GM18951 (cell line): Measurements from ENCODE around the gene DOCK3.

Experiments used
- POLR2A ChIP-seq: IDR thresholded peaks from 4 replicates; pipeline ENCODE4 v1.6.1; 2011; ENCODE audit warnings: mild to moderate bottlenecking; ENCODE audit not compliant: insufficient read length, insufficient read depth; ENCODE audit errors: extremely low read depth
- in situ Hi-C: fragments of 300-500 bp; cut with MboI; formaldehyde crosslinking; loops from one replicate; pipeline ENCODE4 v1.12.0; 2022; ENCODE audit warnings: low sequenced_read_pairs, mixed read lengths, inconsistent platforms; ENCODE audit not compliant: unreplicated experiment

DOCK3 gene

GRCh38 chr3:50642382-50642781, 32.3 kb upstream of the DOCK3 start:
- in situ Hi-C loops, result no loop called here

GRCh38 chr3:50644561-50644960, 30.2 kb upstream of the DOCK3 start:
- in situ Hi-C loops, result no loop called here
- no peak for TF ChIP-seq POLR2A

More at GRCh38 chr3:50642382-50642781, 32.3 kb upstream of the DOCK3 start:
- no peak for TF ChIP-seq POLR2A

- no peak for TF ChIP-seq POLR2A
- in situ Hi-C loops, result no loop called here
Observed at GRCh38 chr3:50645378-50645777, 29.3 kb upstream of the DOCK3 start.

- no peak for TF ChIP-seq POLR2A
- in situ Hi-C loops, result no loop called here
Observed at GRCh38 chr3:50648313-50648712, 26.4 kb upstream of the DOCK3 start.

- in situ Hi-C loops, result no loop called here
- TF ChIP-seq POLR2A, result no peak
Observed at GRCh38 chr3:50648944-50649343, 25.8 kb upstream of the DOCK3 start.

- no peak for TF ChIP-seq POLR2A
- in situ Hi-C loops, result no loop called here
Observed at GRCh38 chr3:50649451-50649931, 25.2 kb upstream of the DOCK3 start.

- in situ Hi-C loops, result no loop called here
- TF ChIP-seq POLR2A, result no peak
Observed at GRCh38 chr3:50650018-50650417, 24.7 kb upstream of the DOCK3 start.

- TF ChIP-seq POLR2A, result no peak
- in situ Hi-C loops, result no loop called here
Observed at GRCh38 chr3:50651445-50651844, 23.3 kb upstream of the DOCK3 start.

- no peak for TF ChIP-seq POLR2A
Observed at GRCh38 chr3:50651920-50652529, 22.7 kb upstream of the DOCK3 start.

GRCh38 chr3:50652709-50653108, 22.0 kb upstream of the DOCK3 start:
- in situ Hi-C loops, result no loop called here
- no peak for TF ChIP-seq POLR2A

More at GRCh38 chr3:50651920-50652529, 22.7 kb upstream of the DOCK3 start:
- in situ Hi-C loops, result no loop called here

GRCh38 chr3:50653937-50654595, 20.7 kb upstream of the DOCK3 start:
- no peak for TF ChIP-seq POLR2A

GRCh38 chr3:50655009-50655830, 19.5 kb upstream of the DOCK3 start:
- TF ChIP-seq POLR2A, result no peak
- in situ Hi-C loops, result no loop called here

More at GRCh38 chr3:50653937-50654595, 20.7 kb upstream of the DOCK3 start:
- in situ Hi-C loops, result no loop called here

- no peak for TF ChIP-seq POLR2A
- in situ Hi-C loops, result no loop called here
Observed at GRCh38 chr3:50656417-50657195, 18.1 kb upstream of the DOCK3 start.
